ENCODE results near the gene FAM228B.
"Not testable (repeated sequence)": the region's sequence is repeated elsewhere in the genome, so short reads cannot be mapped to it uniquely, and the experiment has no call there.

The FAM228B gene

DNA sequence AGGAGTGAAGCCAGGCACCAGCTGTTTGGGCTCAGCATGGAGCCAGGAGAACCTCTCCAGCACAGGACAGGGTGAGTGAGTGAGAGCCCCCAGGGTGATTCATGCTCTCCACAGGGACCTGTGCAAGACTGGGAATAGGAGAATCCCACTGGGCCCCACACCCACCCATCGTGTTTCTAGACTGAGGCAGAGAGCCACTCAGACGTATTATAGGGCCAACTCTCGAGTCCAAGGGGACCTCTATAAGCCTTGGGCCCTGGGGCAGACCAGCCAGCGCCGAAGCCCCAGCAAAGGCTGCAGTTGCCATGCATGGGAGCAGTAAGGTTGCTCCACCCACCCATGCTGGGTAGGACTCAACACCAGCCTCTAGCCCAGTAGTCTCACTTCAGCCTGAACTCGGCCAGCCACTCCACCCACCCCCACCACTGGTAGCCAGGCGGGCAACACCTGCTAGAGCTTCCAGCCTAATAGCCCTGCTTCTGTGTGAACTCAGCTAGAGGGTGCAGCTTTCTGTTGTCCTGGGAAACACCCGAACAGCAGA lies 19.1 kb upstream of the FAM228B start:
- DNase-seq: no peak

DNA sequence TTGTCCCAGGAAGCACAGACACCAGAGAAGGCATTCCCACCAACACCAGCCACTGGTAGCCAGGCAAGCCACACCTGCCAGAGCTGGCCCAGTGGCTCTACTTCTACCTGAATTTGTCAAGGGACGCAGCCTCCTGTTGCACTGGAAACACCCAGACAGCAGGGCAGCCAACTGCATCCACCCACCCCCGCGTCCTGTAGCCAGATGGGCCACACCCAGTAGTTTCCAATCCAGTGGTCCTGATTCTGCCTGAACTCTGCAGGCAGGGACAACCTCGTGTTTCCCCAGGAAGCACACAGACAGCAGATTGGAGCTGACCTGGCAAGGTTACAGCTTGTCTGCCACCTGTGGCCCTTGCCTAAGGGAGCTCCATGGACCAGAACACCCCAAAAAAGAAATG lies 18.4 kb upstream of the FAM228B start:
- no peak for DNase-seq

DNA sequence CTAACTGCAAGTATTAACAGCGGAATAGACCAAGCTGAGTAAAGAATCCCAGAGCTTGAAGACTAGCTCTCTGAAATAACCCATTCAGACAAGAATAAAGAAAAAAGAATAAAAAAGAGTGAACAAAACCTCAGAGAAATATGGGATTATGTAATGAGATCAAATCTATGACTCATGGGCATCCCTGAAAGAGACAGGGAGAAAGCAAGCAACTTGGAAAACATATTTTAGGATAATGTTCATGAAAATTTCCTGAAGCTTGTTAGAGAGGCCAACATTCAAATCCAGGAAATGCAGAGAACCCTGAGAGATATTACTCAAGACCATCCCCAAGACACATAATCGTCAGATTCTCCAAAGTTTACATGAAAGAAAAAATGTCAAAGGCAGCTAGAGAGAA lies 17.5 kb upstream of the FAM228B start:
- DNase-seq: no peak

DNA sequence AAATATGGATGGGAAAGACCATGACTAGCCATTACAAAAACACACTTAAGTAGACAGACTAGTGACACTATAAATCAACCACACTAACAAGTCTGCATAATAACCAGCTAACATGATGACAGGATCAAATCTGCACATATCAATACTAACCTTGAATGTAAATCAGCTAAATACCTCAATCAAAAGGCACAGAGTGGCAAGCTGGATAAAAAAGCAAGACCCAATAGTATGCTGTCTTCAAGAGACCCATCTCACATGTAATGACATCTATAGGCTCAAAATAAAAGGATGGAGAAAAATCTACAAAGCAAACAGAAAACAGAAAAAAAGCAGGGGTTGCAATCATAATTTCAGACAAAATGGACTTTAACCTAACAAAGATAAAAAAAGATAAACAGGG lies 16.5 kb upstream of the FAM228B start:
- DNase-seq: no peak

DNA sequence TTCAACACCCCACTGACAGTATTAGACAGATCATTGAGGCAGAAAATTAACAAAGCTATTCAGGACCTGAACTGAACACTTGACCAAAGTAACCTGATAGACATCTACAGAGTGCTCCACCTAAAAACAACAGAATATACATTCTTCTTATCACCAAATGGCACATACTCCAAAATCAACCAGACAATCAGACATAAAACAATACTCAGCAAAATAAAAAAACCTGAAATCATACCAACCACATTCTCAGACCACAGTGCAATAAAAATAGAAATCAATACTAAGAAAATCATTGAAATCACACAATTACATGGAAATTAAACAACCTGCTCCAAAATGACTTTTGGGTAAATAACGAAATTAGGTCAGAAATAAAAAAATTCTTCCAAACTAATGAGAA lies 15.9 kb upstream of the FAM228B start:
- DNase-seq: no peak

DNA sequence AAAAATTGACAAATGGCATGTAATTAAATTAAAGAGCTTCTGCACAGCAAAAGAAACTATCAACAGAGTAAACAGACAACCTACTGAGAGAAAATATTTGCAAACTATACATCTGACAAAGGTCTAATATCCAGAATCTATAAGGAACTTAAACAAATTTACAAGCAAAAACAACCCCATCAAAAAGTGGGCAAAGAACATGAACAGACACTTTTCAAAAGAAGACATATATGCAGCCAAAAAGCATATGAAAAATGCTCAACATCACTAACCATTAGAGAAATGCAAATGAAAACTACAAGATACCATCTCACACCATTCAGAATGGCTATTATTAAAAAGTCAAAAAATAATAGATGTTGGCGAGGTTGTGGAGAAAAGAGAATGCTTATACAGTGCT lies 13.8 kb upstream of the FAM228B start:
- not testable (repeated sequence) for DNase-seq

DNA sequence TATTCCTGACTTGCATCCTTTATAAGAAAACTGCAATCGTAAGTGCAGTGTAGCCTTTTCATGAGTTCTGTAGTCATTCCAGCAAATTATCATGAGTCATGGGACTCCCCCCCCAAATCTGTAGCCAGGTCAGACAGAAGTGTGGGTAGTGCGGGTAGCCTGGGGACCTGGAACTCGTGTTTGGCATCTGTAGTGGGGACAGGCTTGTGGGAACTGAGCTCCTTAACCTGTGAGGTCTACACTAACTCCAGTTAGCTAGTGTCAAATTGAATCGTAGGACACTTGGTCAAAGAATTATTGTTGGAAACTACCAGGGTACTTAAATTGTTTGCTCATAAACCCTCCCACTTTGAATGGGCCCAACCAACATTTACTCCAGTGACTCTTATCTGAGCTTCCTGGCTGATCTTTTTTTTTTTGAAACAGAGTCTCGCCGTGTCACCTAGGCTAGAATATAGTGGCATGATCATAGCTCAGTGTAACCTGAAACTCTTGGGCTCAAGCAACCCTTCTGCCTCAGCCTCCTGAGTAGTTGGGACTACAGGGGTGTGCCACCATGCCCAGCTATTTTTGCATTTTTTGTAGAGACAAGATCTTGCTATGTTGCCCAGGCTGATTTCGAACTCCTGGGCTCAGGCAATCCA lies 12.5 kb upstream of the FAM228B start:
- no peak for DNase-seq

DNA sequence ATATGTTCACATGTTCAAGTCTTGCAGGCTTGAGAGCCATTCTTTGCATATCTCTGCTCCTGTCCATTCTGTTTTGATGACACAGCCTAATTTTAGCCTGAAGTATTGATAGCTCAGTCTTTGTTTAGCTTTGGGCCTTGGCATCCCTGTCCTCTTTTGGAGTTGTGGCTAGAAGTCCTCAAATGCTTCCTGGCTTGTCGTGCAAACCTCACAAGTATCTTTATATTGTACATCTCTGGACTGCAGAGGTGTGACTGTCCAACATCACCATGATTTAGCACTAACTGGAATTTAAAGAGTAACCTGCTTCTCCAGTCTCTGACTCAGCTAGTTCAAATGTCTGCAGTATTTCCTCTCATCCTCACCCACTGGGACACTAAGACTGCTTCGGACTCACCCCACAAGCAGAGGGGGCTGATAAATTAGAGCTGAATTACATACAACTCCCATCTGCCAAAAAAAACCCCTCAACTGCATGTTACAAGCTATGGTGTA lies 11.8 kb upstream of the FAM228B start:
- DNase-seq: no peak

DNA sequence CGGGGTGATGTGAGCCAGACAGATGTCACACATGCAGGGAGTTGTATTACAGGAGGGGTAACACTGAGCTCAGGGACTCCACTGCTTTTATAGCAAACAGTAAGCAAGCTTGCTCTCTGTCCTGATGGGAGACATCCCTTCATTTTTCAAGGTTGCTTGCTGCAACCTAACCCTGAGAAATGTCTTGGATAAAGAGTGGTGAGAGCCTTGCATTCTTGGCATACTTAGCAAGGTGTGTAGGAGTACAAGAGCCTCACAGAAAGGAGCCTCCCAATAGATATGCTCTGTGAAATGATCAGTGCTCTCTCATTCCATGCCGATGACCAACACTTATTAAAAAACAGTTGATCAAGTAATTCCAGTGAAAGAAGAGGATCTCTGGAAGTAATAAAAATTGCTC lies 8.2 kb upstream of the FAM228B start:
- no peak for DNase-seq

DNA sequence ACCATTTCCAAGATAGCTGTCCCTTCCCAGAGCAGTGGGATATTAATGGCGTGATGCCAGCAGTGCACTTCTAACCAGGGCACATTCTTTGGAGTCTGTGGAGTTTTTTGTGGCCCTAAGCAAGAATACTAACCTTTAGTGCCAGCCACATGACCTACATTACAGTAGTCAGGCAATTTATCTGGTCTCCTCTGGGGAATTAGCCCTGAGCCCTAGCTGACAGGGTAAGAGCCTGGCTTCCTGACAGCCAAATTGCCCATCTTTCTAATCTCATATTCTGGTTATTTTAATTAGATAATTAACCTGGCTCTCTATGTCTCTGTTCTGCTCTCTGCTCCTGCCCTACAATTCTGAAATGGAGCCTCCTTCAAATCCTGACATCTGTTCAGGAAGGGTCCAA lies 5.4 kb upstream of the FAM228B start:
- DNase-seq: no peak

DNA sequence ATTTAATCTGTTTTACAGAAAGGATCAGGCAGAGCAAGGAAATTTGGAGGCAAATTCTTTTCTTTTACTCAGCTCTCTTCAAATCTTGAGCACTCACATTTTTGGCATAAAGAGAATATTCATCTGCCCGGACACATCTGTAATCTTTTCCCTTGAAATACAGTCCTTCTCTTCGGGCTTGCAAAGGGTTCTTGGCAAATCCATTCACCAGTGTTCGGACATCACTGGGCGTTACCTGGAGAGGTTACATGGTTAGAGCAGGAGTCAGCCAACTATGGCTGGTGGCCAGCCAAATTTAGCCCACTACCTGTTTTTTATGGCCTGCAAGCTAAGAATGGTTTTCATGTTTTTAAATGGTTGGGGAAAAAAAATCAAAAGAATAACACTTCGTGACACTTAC lies 2.2 kb upstream of the FAM228B start:
- no peak for DNase-seq

DNA sequence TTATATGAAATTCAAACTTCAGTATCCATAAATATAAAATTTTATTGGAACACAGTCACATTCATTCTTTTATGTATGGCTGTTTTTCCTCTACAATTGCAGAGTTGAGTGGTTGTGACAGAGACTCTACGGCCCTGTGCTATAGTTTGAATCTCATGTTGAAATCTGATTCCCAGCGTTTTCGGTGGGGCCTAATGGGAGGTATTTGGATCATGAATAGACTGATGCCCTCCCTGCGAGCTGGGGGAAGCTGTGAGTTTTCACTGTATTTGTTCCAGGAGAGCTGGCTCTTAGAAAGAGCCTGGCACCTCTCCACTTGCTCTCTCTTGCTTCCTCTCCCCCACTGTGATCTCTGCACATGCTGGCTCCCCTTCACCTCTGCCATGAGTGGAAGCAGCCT lies 1.8 kb upstream of the FAM228B start:
- DNase-seq: no peak

DNA sequence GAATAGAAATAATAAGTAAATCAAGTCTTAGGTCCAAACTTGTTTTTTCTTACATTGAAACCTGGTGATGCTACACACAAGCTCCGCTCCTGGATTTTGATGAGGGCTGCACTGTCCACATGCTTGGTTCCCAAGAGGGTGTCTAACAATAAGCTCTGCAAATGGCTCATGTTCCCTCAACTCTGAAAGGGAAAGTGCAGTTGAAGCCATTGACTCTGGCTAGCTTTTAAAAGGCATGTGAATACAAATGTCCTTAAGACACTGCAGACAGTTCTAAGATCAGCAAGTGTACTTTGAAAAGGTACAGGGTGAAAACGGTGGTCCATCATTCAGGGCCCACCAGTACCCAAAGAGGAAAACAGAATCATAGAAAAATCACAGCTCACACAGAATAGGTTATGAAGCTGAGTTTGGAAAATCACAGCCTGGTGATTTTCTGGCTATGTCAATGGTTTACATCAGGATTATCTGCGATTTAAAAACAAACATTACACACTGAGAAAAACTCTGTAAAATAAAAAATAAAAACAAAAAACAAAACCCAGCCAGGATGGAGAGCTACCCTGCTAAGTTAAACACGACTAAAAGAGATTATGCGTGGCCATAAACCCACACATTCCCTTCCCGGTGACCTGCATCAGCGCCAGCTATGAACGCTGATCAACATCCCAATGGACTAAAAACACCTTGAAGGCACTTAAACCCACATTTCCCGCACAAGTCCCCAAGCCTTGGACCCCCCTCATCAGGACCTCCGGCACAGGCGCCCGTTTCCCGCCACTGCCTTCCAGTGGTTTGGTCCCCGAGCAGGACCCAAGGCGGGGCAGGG lies 689 bp upstream of the FAM228B start:
- DNase-seq: no peak

DNA sequence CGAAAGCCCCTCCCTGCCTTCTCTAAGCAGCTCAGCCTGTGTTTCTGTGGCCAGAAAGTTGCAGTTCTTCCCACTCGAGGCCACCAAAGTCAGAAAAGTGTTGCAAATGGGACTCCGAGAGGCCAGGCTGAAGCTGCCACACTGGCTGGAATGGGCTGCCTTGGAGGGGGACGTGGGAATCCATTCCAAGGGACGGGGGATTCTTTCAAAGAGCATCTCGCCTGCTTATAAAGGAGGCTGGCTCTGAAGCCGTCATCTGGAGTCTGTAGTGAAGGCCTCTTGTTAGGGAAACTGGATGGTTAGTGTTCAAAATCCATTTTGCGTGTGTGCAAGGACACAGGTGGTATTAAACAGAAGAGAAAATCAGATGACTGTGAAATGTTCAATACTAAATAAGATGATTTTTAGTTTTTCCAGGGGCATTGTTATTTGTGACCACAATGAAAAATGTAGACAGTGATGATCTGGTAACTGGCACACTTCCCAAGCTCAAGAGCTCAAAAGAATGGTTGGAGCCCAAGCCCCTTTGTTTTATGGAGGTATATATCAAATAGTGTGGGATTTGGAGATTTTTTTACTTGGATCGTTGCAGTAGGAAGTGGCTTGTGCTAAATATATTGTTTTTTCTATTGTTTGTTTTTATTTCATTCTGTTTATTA lies 782 bp downstream of the FAM228B start:
- DNase-seq: no peak

DNA sequence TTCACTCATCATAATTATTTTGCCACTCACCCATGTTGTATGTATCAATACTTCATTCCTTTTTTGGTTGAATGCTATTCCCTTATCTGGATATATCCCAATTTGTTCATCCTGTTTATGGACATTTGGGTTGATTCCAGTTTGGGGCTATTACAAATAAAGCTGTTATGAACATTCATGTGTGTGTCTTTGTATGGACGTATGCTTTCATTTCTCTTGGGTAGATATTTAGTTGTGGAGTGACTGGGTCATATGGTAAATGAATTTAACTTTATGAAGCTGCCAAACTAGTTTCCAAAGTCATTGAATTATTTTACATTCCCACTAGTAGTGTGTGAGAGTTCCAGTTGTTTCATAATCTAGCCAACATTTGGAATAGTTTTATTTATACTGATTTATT lies 2.7 kb downstream of the FAM228B start:
- no peak for DNase-seq

DNA sequence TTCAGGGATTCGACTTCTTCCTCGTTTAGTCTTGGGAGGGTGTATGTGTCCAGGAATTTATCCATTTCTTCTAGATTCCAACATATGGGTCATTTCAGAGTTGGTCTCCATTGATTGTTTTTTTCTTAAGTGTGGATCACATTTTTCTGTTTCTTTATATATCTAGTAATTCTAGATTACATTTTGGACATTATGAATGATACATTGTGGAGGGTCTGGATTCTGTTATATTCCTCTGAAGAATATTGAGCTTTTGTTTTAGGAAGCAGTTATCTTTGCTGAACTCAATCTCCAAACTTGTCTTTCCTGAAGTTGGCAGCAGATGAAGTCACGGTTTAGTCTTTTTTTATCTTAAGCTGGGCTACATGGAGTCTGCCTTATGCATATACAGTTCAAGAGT lies 9.3 kb downstream of the FAM228B start:
- DNase-seq: no peak

DNA sequence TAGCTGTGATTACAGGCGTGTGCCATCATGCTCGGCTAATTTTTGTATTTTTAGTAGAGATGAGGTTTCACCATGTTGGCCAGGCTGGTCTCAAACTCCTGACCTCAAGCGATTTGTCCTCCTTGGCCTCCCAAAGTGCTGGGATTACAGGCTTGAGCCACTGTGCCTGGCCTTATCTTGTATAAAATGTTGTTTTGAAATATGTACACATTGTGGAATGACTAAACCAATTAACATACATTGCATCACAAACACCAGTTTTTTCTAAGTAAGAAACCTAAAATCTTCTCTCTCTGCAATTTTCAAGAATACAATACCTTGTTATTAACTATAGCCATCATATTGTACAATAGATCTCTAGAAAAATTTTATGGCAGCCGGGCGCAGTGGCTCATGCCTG lies 17.0 kb downstream of the FAM228B start:
- DNase-seq: not testable (repeated sequence)

DNA sequence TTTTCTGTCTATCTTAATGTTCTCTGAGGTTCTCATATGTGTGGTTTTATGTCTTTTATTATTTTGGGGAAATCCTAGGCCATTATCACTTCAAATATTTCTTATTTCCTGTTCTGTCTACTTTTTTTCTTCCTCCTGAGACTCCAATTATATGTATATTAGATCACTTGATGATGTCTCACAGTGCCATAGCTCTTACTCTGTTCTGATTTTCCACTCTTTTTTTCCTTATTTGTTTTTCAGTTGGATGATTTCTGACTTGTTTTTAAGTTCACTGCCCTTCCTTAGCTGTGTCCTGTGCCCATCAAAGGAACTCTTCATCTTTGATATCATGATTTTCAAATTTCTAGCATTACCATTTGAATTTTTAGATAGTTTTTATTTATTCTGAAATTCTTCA lies 24.1 kb downstream of the FAM228B start:
- no peak for DNase-seq

DNA sequence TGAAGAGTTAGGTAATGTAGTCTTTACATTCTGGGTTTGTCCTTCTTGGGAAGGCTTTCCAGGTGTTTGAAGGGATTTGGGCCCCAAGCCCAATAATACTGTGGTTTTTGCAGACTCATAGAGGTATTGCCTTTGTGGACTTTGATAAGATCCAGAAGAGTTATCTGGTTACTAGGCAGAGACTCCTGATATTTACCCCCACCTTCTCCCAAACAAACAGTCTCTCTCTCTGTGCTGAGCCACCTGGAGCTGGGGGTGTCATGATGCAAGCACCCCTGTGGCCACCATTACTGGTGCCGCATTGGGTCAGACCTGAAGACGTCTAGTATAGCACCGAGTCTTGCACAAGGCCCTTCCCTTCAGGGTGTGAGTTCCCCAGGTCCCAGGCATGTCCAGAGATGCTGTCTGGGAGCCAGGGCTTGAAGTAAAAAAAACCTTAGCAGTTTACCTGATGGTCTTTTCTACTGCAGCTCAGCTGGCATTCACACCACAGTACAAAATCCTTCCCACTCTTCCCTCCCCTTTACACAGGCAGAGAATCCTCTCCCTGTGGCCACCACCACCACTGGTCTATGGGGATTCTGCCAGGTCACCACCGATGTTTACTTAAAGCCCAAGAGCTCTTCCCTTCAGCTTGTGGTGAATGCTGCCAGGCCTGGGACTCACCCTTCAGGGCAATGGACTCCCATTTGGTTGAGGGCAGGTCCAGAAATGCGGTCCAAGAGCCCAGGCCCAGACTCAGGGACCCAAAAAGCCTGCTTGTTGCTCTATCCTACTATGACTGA lies 29.3 kb downstream of the FAM228B start:
- no peak for DNase-seq

DNA sequence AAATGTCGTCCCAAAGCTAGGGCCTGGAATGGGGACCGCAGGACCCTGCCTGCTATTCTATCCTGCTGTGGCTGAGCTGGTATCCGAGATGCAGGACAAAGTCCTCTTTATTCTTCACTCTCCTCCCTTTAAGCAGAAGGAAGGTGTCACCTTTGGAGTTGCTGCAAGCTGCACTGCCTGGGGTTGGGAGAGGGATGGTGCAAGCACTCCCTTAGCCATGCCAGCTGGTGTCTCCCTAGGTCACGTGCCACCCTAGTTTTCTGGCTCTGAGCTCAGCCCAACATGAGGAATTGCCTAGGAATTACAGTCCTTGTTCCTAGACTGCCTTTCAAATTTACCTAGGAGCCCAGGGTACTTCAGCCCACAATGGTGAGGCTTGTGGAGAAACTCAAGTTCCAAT lies 30.2 kb downstream of the FAM228B start:
- DNase-seq: no peak

DNA sequence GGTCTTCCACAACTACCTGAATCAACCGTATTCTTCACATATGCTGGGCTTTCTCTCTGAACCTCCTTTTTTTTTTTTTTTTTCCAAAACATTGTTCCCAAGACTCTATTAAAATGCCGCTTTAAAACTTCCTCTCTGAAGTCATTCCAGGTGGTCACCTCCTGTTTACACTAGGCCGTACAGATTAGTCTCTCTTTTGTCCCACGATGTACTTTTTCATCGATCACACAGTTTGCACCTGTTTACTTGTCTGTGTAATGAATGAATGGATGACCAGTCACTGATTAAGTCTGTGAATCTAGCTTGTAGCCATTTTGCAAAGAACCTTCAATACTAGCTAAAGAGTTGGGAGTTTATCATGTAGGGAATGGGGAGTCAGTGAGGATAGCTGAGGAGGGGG lies 34.9 kb downstream of the FAM228B start:
- DNase-seq: no peak

DNA sequence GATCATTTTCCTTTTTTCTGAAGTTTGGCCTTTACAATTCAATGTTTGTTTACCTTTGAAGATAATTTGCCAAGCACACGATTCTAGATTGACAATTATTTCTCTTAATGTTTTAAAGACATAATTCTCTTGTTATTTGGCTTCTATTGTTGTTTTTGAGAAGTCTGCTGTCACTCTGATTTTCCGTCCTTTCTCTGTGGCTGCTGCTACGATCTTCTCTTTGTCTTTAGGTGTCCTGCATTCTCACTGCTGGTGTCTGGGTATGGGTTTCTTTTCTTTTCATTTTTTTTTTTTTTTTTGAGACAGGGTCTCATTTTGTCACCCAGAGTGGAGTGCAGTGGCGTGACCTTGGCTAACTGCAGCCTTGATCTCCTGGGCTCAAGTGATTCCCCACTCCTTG lies 36.4 kb downstream of the FAM228B start:
- DNase-seq: no peak

DNA sequence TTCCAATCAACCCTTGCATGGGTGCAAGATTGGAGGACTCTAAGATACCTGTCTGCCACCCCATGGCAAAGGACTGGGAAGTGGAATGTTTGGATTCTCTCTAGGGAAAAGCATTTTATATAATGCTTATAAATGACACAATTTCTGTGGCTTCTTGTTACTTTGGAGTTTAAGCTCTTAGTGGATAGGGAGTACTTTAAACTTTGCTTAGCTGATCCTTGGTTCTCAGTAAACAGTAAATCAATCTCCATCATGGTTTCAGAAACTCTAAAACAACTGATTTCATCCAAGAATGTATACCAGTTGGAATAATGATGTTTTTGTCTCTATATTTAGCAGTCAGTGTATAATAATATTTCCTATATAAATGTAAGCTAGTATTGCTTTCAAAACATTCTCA lies 37.5 kb downstream of the FAM228B start:
- DNase-seq: no peak
